Hematopoietic multipotent progenitor cell treated with erythropoietin and hydrocortisone succinate and interleukin-3 and kit ligand, for 8 days (in vitro differentiated cells): Measurements from ENCODE around the gene ZNF280B.
A peak's percentile ranks its signal among the peaks of the same experiment; 100 is the strongest.

Source experiments
- DNase-seq: peaks from one replicate; pipeline ENCODE4 v3.0.0-alpha.2; 2015

ZNF280B gene, protein sequence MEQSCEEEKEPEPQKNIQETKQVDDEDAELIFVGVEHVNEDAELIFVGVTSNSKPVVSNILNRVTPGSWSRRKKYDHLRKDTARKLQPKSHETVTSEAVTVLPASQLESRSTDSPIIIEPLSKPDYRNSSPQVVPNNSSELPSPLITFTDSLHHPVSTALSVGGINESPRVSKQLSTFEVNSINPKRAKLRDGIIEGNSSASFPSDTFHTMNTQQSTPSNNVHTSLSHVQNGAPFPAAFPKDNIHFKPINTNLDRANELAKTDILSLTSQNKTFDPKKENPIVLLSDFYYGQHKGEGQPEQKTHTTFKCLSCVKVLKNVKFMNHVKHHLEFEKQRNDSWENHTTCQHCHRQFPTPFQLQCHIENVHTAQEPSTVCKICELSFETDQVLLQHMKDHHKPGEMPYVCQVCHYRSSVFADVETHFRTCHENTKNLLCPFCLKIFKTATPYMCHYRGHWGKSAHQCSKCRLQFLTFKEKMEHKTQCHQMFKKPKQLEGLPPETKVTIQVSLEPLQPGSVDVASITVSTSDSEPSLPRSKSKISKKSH

DNA sequence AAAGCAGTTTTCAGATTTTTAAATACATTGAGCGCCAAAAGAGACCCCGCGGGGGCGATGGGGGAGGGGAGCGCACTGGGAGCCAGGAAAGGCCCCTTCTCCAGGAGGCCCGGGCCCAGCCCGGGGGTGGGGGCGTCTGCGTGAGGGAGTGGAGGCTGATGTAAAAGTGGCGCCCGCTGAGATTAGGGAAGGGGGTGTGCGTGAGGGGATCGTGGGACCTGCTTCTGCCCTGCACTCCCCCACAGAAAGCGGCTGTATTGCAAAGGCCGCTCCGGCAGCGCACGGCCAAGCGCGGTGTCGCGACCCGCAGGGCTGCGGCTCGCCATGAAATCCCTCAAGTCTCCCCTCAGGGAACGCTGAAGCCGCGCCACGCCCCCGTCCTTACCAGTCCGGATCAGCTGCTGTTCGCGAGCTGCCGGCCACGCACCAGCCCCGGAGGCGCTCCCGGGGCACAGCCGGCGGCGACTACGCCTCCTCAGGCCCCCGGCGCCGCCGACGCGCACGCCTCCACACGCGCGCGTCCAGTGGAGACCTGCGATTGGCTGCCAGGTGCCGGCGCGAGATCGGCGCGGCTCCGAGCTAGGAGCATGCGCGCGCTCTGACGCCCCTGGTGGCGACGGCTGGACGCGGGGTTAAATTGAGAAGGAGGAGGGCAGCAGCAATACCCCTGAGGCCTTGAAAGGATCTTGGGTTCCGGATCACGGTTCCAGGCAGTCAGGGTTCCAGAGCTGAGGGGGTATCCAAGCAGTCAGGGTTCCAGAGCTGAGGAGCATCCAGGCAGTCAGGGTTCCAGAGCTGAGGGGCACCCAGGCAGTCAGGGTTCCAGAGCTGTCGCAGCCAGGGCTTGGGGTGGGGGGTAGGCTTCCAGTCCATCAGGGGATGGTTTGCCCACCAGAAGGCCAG is at the start of gene ZNF280B:
ZNF280B (minus strand) TSS at position 469 of the 903 bp plus-strand sequence. CDS start 19,344 bp downstream, outside the sequence.
- peak; percentile 88 for DNase-seq

DNA sequence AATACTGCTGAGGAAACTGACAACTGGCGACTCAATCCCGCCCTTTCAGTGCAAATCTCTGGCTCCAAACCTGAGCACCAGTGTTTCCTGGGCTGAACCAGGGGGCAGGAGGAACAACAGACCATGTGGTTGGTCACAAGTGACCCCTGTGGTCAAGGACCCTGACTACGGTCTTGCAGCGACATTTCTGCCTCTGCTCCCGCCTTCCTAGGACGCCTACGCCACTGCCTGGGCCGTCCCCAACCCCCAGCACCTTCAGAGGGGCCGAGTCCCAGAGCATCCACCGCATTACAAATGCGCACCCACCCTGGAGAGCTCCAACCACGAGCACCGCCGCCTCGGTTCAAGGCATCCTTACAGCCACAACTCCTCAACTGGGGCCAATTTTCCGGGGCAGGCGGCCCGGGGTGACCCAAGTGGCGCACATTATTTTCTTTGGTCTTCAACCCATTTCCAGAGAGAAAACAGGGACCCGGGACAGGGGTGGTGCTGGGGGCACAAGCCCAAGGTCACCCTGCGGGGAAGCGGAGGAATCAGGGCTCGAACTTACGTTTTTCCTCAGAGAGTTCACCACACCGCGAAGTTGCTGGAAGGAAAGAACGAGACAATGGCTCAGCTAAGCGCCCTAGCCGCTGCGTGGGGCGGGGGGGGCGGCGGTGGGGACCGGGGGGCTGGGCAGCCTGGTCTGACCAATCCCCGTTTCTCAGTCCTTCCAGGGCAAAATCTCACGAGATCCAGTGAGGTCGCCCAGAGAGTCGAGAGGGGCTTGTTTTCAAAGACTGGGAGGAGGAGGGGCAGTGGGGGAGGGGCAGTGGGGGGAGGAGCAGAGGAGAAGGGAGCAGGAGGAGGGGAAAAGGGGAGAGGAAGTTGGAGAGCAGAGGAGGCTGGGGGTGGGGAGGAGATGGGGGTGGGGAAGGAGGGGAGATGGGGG is 48.7 kb upstream of the ZNF280B start:
- DNase-seq, result no peak

DNA sequence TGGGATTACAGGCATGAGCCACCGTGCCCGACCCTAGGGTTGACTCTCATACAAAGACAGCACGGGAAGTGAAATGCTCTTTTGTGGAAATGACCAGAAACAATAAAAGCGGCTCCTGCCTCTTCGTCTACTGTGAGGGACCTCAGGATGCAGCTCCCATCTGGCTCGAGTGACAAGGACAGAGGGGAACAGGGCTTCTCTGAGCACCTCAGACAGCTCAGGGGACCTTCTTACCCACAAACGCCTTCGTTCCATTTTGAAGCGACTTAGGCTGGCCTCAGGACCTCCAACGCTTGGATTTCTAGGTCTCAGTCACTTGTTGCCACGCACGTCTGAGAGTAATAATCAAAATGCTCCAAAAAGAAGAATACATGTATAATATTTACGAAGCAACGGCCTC is 48.0 kb upstream of the ZNF280B start:
- DNase-seq, result no peak

DNA sequence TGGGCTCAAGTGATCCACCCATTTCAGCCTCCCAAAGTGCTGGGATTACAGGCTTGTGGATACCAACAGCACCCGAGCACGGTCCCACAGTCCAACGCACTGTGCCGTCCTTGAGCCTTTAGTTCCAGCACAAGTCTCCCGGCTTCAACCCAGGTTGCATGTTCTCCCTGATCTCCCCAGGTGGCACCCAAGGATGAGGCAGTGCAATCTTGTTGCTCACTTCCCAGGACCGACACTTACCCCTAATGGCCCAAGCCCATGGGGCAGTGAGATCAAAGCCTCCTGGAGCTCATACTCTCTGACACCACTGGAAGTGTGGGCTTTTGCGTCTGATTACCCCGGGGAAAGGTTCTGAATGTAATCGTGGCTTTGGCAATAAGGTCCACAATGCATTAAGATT is 47.1 kb upstream of the ZNF280B start:
- no peak for DNase-seq

DNA sequence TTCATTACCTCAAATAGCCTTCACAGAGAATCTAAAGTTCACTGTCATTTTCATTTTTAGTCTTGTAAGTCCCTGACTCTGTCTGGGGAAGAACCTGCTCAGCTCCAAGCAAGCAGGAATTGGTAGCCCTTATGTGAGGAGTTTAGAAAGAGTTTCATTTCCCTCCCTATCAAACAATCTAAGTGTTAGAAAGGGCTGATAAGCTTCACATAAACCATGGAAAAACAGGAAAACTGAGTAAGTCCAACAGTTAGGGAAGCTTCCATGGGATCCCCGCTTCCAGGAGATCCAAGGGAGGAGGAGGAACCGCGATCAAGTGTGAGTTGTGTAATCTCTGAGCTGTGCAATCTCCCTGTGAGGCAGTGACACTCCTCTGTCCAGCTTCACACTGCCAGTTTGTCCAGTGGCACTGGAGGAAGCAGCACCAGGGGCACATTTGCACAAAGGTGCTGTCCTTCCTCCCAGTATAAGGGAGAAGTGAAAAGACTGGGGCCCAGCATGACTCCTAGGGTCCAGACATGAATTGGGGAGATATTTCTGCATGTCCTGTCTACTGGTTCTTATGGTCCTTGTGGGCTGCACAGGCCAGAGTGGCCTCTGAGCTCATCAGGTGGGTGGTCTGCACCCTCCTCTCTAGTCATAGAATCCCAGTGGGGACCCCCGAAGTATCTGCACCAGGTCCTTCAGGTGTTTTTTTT is 46.2 kb upstream of the ZNF280B start:
- no peak for DNase-seq

DNA sequence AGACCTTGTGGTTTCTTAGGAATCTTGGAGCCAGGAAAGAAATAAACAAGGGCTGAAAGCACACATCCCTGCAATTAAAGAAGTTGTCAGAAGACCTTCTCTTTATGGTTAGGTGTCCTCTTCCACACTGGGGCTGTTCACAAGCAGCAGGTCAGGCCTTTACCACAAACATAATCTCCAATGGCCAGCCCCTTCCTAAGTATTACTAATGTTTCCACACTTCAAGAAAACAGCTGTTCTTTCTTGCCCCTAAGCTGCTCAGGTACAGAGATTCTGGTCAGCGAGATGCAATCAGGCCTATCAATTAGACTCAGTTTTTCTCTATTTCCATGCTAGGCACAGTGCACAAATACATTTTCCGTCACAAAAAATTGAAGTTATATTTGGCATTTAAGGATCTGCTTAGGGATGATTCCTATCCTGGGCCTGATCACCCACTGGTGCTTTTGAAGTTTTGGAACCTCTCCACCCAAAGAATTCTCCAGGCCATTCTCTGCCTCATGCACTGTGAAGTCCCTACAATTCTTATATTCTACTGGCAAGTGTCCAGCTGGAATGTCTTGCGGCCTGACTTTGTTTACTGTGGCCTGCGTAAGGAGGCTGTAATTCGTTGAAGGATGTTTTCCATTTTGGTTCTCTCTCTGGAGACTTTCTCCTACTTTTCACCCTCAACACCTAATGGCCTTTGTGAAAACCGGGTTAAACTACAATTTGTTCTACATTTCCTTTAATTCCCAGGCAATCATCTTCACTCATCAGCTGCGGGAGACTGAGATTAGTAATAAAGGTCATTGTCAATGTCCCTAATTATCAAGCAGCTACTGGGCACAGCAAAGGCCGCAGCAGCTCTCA is 45.4 kb upstream of the ZNF280B start:
- no peak for DNase-seq

DNA sequence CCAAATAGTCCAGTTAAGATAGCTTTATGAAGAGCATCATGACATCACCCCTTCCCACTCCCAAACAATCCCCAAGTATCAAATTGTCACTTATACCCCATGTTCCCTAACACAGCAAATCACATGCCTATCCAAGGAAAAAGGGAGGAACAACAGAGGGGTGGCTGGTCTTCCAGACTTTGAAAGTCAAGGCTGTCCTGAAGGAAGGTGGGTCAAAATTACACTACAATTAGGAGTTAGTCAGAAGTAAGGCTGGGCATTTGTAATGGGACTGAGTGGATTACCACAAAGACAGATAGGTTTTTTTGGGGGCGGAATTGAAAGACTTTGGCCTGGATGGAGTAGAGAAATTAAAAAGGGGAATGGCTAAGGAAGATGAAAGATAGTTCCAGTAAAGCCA is 44.6 kb upstream of the ZNF280B start:
- no peak for DNase-seq

DNA sequence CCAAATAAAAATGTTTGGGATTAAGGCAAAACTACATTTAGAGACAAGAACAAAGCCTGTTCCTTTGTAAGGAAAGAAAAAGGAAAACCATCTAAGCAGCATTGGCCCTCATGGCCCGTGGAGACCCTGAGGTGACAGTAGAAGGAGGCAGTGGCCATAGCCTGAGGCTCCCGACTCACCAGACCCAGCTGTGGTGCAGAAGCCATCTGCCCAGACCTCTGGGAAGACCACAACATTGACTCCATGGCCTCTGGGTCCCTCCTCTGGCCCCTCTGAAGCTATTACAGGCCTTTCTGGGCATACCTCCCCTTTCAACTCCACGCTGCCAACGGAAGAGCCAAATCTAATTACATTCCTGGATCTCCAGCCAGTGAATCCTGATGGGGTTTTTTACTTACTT is 44.1 kb upstream of the ZNF280B start:
- no peak for DNase-seq

DNA sequence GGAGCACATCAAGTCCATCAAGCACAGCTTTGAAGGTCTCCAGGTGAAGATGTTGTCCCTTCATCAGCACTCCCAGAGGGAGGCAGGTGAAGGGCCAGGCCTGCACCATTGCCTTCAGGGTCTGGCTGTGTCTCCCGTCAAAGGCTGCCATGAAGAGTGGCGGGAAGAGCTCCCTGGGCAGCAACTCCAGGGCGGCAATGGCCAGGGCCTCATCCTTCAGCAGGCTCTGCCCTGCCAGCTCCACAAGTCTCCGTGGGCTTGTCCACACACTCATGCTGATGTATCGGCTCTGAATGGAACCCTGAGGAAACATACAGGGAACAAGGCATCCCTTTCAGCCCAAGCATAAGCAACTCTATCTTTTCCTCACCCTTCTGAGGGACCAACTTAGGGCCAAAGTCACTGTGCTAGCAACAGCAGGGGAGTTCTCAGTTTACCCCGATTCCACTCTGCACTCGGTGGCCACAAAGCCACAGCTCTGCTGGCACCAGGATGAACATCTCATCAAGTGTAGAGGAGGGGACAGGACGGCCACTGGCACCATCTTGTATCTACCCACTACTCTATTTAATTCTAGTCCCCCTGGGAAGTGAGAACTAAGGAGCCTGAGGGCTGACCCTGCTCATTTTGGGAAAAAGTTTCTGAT is 42.4 kb upstream of the ZNF280B start:
- DNase-seq, result no peak

DNA sequence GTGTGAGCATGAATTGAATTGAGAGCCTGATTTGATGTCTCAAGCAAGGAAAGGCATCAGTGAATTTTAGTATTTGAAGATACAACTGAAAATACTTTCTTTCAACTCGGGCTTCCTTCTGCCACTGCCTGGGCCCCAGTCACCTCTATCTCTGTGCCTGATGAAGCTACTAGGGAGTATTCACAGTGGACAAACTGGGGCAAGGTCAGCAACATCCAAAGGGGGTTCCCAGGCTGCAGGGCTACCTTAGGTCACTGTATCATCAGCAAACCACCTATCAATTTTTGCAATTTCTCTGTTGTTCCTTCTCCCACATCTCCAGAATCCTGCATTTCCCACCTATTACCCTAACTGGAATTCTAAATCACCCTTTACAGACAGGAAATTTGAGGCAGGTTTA is 40.4 kb upstream of the ZNF280B start:
- no peak for DNase-seq

DNA sequence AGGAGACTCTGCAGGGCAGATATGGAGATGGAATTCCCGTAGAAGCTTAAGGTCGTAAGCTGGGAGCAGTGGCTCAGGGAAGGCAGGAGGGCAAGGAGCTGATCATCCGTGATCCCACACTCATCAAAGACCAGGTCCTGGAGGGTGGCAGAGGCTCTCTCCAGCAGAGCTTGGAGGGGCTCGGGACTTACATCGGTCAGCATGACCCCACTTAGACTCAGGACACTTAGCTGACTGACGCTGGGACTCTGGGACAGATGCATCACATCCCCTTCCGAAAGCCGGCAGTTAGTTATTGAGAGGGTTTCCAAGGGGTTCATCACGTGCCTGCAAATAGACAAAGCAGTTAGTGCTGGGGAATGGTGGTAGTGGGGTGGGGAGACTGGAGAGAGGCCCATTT is 39.8 kb upstream of the ZNF280B start:
- no peak for DNase-seq

DNA sequence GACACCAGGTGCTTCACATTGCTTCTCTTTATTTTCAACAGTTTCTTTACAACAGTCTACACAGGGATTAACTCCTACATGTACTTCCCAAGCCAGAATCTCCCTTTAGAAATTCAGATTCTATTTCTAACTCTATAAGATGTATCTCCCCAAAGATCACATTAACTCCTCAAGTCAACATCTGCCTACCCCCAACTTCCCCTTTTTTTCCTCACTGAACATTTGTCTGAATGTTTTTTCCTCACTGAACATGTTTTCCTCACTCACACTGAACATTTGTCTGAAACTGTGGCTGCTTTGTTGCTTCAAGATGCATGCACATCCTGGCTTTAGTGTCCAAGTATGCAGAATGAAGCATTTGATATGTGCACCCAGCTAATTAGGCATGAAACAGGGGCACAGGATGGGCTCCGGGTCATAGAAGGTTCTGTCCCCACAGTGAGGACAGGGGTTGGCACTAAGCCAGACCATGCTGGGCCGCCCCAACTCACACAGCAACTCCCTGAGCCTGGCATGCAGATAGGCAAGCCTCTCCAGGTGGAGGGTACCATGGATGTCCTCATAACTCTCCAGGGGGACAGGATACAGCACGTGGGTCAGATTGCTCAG is 39.3 kb upstream of the ZNF280B start:
- DNase-seq, result no peak

DNA sequence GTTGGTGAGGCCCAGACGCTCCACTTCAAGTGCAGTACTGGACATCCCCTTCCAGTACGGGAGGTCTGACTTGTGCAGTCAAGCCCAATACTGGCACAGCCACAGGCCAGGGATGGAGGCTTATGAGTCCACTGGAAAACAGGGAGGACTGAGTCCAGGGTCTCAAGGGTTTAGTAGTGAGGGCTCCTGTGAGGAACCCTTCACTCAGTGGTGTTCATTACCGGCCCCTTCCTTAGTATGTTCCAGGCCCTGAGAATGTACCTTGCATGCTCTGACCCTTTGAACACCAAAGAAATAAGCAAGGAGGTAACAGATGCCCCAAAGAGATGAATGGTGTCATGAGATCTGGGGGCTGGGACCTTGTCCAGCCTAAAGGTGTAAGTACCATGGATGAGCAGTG is 38.7 kb upstream of the ZNF280B start:
- no peak for DNase-seq

DNA sequence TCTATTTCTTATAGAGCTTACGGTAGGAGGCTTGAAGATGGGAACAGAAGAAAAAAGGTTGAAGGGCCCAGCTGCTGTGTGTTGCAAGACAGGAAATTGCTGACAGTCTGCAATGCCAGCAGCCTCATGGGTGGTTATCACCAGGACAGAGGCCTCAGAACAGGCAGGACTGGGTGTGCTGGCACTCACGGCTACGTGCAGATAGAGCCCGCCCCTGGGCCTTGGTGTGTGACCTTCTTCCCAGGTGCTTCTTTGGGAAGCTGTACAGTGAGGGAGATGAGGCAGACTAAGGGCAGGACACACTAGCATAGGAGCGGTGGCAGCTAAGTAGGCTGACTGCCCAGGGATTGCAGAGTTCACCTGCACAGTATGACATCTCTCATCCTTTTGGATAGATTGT is 37.9 kb upstream of the ZNF280B start:
- DNase-seq, result peak; percentile 2

DNA sequence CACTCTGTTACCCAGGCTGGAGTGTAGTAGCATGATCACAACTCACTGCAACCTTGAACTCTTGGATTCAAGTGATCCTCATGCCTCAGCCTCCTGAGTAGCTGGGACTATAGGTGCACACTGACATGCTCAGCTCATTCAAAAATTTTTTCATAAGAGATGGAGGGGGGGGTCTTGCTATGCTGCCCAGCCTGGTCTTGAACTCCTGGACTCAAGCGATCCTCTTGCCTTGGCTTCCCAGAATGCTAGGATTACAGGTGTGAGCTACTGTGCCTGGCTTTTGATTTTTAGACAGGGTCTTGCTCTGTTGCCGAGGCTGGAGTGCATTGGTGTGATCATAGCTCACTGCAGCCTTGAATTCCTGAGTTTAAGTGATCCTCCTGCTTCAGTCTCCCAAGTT is 36.5 kb upstream of the ZNF280B start:
- no peak for DNase-seq

DNA sequence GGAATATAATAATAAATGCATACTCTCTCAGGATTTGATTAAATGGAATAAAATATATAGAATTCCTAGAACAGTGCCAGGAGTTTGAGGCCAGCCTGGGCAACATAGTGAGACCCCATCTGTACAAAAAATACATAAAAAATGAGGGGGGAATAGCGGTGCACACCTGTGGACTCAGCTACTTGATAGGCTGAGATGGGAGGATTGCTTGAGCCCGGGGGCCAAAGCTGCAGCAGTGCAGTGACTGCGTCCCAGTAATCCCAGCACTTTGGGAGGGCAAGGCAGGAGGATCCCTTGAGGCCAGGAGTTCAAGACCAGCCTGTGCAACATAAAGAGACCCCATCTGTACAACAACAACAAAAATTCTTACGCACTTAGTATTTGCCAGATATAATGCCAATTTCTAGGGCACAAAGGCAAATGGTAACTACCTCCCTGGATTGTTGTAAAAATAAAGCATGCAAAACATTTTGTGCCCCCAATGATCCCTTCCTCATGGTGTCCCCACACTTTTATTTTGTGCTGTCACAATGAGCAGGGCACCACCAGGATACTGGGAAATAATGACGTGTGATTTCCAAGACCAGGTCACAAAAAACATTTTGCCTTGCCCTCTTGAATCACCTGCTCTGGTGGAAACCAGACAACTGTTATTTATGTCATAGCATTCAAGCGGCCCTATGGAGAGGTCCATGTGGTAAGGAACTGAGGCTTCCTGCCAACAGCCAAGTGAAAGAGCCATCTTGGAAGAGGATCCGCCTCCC is 29.9 kb upstream of the ZNF280B start:
- DNase-seq, result no peak

DNA sequence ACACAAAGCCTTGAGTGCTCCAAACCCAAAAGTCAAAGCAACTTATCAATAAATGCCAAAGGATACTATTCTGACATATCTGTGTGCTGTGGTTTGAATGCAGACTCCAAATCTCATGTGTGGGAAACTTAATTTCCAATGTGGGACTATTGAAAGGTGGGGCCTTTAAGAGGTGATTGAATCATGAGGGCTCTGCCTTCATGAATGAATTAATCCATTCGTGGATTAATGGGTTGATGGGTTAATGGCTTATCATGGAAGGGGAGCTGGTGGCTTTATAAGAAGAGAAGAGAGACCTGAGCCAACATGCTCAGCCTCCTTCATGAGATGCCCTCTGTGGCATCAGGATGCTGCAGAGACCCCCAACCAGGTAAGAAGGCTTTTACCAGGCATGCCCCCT is 28.4 kb upstream of the ZNF280B start:
- DNase-seq, result no peak

DNA sequence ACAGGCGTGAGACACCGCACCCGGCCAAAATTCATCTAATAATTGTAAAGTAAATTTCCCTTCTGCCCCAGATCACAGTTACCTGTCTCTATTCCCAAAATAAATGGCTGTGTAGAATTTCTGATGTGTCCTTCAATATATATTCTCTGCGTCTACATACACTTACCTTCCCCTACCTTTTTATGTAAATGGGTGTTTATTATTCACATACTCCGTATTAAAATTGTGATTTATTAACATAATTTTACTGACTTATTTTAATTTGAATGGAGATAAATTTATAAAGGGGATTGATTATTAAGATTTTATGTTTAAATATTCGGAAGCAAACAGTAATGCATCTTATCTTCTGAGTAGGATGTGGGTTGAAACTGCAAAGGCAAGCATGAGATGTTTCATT is 28.0 kb upstream of the ZNF280B start:
- no peak for DNase-seq

DNA sequence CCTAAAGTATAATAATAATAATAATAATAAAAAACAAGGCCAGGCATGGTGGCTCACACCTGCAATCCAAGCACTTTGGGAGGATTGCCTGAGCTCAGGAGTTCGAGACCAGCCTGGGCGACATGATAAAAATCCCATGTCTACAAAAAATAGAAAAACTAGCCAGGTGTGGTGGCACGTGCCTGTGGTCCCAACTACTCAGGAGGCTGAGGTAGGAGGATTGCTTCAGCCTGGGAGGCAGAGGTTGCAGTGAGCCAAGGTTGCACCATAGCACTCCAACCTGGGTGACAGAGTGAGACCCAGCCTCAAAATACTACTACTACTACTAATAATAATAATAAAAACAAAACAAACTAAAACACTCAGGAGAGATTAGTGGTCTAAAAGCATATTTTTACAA is 27.1 kb upstream of the ZNF280B start:
- DNase-seq, result no peak
